Retinal pigment epithelial cell (primary cell): ENCODE measurements around the gene GABRA4.
A peak's percentile ranks its signal among the peaks of the same experiment; 100 is the strongest.

Experiments
- DNase-seq: peaks from one replicate; pipeline ENCODE4 v3.0.0-alpha.2; 2010; ENCODE audit warnings: low read depth
- H3K4me3 ChIP-seq: 2 replicates; pipeline ENCODE4 v1.5.1; 2011; ENCODE audit warnings: mild to moderate bottlenecking, low read length, control low read depth, moderate library complexity
- TF ChIP-seq, protein P1 (sequence below): conservative IDR thresholded peaks from 2 replicates; pipeline ENCODE4 v1.5.1; 2011; ENCODE audit warnings: low read depth, low read length, control low read depth, inconsistent platforms

The GABRA4 gene

DNA sequence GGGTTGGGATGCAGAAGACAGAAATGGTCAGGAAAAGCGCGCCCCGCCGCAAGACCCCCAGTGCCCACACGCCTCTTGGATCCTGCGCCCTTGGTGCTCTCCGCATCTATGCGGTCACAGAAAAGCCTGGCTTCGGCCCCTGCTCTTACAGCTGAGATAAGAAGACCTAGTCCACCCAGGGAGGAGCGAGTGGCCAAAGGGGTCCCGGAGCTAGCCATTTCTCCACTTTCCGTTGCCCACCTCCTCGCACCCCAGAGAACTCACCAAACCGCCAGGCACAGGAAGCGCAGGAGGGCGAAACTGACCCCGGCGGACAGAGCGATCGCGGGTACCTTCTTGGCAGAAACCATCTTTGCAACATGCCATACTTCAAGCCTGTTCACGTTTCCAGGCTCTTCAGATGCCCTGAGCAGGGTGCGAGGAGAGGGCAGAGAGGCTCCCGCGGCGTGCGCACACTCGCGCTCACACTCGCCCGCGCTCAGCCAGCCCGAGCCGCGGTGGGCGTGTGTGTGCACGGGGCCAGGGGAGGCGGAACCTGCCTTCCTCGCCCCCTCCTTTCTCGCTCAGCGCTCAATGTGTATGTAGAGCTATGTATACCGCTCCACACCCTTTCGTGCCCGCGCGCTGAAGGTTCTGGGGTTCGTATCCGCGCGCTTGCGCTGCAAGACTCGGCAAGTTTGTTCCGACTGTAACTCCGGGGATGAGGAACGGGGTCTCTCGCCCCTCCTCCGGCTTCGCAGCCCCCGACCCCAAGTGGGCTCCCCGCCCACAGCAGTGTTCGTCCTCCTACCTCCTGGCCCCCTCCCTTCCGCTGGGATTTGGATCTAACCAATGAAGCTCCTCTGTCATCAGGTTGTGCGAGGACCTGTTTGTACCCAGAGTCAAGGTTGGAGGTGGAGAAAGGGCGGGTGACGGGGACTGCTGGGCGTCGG lies at the start of gene GABRA4:
Gene GABRA4 (minus strand): TSS at position 507 of the 932 bp plus-strand sequence. CDS start 157 bp downstream, at position 350.
- TF ChIP-seq, protein P1, sequence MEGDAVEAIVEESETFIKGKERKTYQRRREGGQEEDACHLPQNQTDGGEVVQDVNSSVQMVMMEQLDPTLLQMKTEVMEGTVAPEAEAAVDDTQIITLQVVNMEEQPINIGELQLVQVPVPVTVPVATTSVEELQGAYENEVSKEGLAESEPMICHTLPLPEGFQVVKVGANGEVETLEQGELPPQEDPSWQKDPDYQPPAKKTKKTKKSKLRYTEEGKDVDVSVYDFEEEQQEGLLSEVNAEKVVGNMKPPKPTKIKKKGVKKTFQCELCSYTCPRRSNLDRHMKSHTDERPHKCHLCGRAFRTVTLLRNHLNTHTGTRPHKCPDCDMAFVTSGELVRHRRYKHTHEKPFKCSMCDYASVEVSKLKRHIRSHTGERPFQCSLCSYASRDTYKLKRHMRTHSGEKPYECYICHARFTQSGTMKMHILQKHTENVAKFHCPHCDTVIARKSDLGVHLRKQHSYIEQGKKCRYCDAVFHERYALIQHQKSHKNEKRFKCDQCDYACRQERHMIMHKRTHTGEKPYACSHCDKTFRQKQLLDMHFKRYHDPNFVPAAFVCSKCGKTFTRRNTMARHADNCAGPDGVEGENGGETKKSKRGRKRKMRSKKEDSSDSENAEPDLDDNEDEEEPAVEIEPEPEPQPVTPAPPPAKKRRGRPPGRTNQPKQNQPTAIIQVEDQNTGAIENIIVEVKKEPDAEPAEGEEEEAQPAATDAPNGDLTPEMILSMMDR = no peak
- no peak for DNase-seq
- peak within 1 kb of the TSS; percentile 58 for H3K4me3 ChIP-seq

DNA sequence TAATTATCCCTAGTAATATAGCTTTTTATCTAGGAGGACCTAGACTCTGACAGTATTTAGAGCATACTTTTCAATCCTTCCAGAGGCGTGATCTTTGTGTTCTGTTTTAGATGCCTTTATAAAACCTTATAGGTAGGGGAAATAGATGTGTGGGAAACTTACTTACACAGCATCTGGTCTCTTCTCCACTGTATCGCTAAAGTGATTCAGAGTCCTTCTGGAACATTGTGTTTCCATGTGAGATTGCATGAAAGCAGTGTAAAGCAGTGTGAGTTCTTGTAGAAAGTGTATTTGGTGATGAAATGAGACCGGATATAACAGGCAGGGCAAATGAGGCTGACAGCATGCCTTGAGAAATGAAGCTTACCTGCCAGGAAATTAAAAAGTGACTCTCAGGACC lies 47.4 kb upstream of the GABRA4 start:
- H3K4me3 ChIP-seq = no peak overlapping the region
- DNase-seq = no peak
- TF ChIP-seq, protein P1 = no peak

DNA sequence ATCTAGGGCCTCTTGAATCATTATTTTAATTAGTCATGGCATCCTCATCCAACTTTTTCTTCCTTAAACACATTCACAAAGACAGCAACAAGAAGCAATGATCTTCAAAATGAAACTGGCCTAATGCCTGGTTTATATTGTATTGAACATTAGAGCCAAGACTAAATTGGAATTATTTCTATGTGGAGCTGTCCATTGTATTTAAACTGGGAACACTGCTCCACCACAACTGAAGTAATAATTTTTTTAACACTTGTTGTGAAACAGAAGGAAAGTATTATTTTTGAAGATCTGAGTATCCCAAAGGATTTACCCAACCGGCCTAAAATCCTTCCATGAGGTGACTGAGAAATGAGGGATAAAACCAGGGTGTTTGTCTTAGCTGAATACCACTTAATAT lies 44.9 kb upstream of the GABRA4 start:
- TF ChIP-seq, protein P1 = no peak
- no peak overlapping the region for H3K4me3 ChIP-seq
- no peak for DNase-seq

DNA sequence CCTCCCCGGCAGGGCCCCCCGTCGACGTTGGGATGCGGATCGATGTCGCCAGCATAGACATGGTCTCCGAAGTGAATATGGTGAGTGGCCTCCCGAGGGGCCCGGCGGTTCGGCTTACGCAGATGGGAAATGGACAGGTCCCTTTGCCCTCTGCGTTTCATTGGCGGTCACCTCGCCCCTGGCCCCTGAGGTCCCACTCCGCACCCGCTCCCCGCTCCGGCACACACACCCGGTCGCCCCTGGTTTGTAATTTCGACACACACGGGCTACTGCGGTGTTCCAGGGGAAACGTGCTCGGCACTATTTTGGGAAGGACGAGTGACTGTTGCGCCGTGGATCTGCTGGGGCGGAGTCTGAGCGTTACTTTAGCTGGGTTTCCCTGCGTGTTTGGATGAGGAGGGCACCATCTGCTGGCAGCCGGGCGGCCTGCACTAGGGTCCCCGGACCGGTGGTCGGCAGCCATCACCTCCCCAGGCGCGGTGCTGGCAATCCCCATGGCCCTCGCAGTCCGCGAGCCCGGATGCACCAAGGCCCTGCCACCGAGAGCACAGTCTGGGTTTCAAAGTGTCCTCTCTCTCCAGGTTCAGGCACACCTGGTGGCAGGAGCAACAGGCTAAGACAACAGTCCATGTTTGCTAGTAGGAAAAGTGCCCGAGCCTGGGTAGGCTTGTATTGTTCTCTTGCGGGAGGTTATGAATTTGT lies 39.2 kb upstream of the GABRA4 start:
- TF ChIP-seq, protein P1 = peak; percentile 89
- peak overlapping the region; percentile 70 for H3K4me3 ChIP-seq
- DNase-seq = peak; percentile 9

DNA sequence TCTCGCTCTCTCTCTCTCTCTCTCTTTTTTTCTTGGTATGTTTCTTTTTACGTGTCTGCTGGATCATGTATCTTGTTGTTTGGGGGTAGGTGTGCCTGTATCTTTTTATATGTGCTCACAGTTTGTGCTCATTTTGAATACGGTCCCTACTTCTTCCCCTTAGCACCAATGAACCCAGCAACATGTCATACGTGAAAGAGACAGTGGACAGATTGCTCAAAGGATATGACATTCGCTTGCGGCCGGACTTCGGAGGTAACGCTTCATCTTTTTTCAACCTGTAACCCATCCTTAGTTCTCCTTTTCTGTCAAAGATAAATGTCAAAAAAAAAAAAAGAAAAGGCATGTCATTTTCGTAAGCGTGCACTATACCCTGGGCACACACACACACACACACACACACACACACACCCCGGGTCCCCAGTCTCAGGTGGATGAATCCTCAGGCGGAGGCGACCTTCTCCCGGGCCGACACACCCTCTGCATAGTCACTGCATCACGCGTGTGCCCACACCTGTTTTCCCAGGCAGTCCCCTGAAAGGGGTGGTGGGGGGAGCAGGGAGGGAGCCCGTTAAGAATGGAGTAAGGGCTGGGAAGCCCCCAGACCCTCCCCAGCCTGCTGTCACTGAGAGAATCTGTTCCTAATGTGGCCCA lies 38.5 kb upstream of the GABRA4 start:
- H3K4me3 ChIP-seq = peak overlapping the region; percentile 70
- no peak for DNase-seq
- TF ChIP-seq, protein P1 = no peak

DNA sequence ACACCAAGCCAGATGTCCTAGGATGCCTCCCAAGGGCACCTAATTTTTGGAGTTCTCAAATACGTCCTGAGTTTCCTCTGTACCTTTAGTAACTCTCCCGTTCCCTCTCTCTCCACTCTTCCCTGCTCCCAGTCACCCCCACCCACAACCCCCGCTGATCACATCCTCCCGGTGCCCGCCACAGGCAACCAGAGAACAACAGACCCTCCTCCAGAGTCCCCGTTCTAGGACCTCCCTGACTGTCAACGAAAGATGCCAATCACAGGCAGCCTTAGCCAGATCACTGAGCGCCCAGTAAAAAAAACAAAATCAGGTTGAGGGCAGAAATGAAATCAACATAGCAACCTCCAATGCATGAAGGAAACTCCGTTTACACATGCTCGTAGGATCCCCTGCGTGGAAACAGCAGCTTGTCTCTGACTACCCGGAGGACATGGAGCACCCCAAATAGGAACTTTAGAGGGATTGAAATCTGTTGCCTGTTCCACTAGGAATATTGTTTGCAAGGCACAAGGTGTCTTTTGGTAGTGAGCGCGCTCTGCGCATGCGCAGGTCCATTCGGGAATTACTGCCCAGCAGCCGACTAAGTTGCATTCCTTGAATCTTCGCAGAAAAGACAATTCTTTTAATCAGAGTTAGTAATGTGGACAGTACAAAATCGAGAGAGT lies 37.8 kb upstream of the GABRA4 start, which contains the start of gene GABRB1:
Gene GABRB1 (plus strand): TSS at position 557 of the 668 bp plus-strand sequence.
- peak; percentile 16 for DNase-seq
- H3K4me3 ChIP-seq = peak within 1 kb of the TSS; percentile 70
- TF ChIP-seq, protein P1 = no peak
